NCI-H774 (cell line): ENCODE data around the gene NKD1.

ENCODE experiments used
- DNase-seq: peaks from one replicate; lab custom pipeline; 2025; lab: John Stamatoyannopoulos, UW

Gene NKD1

GRCh38 chr16:50537533-50538290 lies 10.5 kb upstream of the NKD1 start:
- DNase-seq: no peak

- DNase-seq: no peak
Observed at GRCh38 chr16:50538411-50539052, 9.7 kb upstream of the NKD1 start.

- no peak for DNase-seq
Observed at GRCh38 chr16:50539053-50539695, 9.0 kb upstream of the NKD1 start.

DNA sequence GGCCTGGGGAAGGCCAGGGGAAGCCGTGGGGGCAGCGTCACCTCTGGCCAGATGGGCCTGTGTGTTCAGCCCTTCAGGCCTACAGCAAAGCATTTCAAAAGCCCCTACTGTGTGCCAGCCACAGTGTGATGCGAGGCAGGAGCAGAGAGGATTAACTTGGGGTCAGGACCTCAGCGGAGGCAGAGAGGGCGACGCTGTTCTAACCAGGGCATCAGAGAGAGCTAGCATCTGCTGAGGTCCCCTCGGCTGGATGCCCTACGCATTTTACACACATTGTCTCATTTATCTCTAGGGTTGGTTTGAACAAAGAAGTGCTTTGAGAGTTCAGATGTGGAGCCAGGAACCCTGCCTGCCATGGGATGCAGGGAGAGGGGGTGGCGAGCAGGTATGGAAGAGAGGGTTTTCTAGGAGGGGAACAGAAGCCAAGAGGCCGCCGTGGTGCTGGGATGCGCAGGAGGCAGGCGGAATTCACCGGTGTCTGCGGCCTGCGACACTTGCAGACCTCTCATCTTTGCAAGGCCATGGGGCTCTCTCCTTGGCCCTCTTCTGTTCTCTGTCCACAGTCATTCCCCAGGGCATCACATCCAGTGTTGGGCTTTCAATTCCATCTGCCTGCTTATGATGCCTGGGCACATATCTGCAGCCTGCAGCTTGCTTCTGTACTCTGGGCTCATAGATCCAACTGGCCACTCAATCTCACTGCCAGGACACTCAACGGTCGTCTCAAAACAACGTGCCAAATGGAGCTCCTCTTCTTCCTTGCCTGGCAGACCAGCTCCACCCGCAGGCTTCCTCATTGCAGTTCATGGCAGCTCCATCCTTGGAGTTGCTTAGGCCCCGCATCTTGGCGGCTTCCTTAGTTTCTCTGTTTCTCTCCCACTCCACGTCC lies 8.1 kb upstream of the NKD1 start:
- DNase-seq: no peak

GRCh38 chr16:50540711-50541007 lies 7.5 kb upstream of the NKD1 start:
- no peak for DNase-seq

- no peak for DNase-seq
Observed at GRCh38 chr16:50542703-50543102, 5.5 kb upstream of the NKD1 start.

DNA sequence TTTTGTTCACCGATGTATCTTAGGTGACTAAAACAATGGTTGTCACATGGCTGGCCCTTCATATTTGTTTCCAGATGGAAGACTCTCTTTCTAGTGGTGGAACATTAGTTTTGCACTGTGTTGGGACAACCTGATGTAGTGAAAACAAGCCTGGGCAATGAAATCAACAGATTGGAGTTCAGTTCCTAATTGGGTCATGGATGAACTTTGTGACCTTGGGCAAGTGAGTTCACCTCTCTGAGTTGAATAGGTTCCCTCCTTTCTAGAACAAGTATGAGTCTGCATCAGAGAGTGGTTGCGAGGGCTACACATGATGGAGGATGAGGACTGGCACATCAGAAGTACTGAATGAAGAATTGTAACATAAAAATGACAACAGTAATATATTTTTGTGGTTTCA lies 2.1 kb upstream of the NKD1 start:
- no peak for DNase-seq

DNA sequence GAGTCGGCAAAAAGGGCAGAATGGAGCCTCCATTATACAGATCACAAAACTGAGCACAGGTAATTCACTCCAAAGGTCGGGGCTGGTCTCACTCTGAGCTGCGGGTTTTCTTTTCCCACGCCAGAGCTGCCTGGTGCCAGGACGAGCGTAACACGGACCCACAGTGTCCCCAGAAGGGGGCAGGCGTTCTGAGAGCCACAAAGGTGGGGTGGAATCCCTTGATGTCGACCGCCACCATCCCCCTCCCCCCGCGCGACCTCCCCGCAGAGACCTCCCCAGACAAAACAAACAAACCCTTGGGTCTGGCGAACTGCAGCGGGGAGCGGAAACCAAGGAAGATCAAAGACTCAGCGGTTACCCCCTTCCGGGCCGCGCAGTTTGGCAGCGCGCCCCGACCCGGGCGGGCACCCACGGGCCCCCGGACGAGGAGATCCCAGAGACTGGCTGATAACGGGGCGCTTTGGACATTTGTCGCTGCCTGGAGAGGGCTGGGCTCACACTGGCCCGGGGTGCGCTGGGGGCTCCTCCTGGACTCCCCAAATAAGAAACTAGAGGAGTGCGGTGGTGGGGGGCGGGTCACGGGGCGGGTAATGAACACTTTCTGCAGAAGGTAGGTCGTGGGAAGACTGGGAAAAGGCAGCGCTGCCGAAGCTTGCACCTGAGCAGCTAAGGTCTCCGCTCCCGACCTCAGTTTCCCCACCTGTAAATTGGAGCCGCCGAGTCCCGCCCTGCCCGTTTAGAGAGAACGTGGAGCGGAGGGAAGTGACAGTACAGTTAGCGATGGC lies 664 bp upstream of the NKD1 start:
- no peak for DNase-seq

DNA sequence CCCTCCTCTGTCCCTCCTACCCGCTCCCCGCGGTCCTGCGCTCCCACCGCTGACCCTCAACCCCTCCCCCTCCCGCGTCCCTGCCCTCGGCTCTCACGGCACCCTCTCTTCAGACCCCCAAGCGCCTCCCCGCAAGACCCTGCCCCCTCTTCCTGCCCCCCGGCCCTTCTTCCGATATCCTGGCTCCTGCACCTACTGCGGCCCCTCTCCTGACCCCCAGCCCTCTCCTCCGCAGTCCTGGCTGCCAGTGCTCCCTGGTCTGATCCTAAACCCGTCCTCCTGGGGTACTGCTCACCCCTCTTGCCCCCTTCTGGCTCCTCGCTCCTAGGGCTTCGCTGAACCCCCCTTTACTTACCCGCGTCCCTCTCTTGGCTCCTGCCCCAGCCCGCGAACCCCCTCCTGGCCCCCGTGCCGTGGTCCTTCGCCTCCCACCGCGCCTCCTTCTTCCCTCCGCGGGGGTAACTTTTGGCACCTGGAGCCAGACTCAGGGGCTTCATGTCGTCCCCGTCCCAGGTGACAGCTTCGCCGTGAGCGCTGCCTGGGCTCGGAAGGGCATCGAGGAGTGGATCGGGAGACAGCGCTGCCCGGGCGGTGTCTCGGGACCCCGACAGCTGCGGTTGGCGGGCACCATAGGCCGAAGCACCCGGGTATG lies 839 bp downstream of the NKD1 start:
- no peak for DNase-seq

DNA sequence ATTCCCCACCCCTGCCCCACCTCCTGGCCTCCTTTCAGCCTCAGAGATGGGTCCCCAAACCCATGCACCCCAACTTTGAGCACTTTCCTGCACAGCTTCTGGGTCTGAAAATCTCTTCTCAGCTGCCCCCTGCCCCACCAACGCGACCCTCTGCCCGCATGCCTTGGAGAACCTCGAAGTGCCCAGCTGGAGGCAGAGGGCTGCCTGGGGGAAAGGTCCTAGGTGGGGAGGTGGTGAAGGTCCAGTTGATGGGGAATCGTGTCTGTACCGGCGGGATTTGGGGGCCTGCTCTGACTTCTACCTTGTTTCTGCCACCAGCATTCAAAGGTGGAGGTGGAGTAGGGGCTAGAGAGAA lies 1.3 kb downstream of the NKD1 start:
- DNase-seq: no peak

DNA sequence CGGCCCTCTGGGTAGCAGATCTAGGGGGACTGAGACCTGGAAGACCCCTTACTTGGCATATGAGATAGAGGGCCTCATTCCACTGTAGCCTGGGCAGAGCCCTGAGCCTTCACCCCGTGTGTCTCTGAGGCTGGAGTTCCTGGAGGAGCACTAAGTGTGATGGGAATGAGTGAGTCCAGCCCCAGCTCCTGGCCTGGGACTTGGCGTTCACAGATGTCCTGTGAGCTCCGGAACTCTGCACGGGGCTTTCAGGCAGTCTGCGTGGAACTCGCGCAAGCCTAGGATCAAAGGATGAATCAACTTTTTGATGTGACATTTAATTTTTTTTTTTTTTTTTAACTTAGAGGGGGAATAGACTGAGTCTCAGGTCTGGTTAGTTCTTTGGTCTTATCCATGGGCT lies 1.8 kb downstream of the NKD1 start:
- DNase-seq: no peak

- DNase-seq: no peak
Observed at GRCh38 chr16:50550866-50551641, 2.9 kb downstream of the NKD1 start.

- no peak for DNase-seq
Observed at GRCh38 chr16:50552476-50553101, 4.4 kb downstream of the NKD1 start.

DNA sequence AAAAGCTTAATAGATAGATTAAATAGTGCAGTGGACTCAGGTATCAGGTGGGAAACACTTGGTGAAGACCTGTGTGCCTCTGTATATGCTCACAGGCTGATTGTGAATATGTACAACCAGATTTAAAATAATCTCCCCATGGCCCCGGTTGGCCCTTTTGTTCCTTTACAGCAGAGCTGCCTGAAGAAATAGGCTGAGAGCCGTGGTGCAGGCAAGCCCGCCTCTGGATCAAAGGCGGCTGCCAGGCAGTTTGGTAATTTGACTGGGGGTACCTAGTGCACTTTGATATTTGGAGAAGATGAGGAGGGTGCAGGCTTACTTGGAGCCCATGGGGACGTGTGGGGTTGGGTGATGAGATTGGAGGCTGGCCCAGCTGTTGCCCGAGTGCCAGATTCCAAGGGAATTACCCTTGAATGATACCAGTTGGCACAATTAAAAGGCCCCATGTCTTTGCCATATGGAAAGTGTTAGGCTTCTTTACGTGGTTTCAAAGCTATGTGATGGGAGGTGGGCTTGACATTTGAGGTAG lies 5.0 kb downstream of the NKD1 start:
- DNase-seq: no peak

GRCh38 chr16:50553731-50554360 lies 5.7 kb downstream of the NKD1 start:
- DNase-seq: no peak

GRCh38 chr16:50555269-50555875 lies 7.2 kb downstream of the NKD1 start:
- no peak for DNase-seq

DNA sequence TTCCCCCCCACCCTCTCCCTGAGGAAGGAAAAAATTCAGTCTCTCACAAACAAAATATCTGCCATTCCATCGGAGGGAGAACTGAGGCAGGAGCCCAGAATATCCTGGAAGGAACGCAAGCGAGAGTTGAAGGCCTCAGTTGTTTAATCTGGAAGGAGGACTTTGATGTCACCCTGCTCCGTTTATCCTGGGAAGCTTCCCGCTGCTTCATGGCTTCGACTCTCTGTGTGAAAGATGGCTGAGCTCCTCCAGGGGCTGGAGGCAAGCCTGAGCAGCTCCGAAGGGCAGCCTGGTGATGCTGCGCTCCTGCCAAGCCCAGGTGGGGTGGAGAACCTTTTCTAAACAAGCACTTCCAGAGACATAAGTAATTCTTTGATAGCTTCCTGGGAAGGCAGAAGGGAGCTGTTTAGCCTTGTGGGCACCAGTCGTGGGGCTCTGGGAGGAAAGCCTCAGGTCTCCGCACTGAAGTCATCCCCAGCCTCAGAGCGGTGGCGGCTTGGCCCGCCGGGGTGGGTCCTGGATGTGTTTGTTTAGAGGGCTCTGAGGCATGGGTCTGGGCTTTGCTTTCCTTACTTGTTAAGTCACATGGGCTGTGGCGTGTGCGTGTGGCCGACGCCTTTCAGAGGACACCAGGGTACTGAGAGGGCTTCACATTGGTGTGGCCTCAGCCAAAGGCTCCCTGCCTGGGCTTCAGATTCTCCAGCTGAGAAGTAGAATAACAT lies 7.9 kb downstream of the NKD1 start:
- DNase-seq: no peak

- no peak for DNase-seq
Observed at GRCh38 chr16:50557046-50557445, 8.8 kb downstream of the NKD1 start.
